Type B pancreatic cell (in vitro differentiated cells): ENCODE results near the gene ZSCAN5B. TPM values are rescaled to one million over a fixed set of nuclear protein-coding genes. Genes with fewer than 3 reads are reported as not detected.
"Not testable (repeated sequence)": the region's sequence is repeated elsewhere in the genome, so short reads cannot be mapped to it uniquely, and the experiment has no call there.

Experiments
- DNase-seq: peaks from one replicate; pipeline ENCODE4 v3.0.0; 2021; ENCODE audit warnings: mixed read lengths; ENCODE audit not compliant: unreplicated experiment; ENCODE audit errors: extremely low spot score
- H3K27ac Mint-ChIP-seq: 2 replicates; pipeline ENCODE4 v1.8.0; 2021; ENCODE audit warnings: mild to moderate bottlenecking, mixed read lengths
- H3K27me3 Mint-ChIP-seq: 2 replicates; pipeline ENCODE4 v1.8.0; 2021; ENCODE audit warnings: mixed read lengths
- H3K36me3 Mint-ChIP-seq: 2 replicates; pipeline ENCODE4 v1.8.0; 2021; ENCODE audit warnings: mixed read lengths
- H3K4me1 Mint-ChIP-seq: one replicate; pipeline ENCODE4 v1.8.0; 2021; ENCODE audit warnings: mixed read lengths; ENCODE audit not compliant: unreplicated experiment
- H3K4me3 Mint-ChIP-seq: 2 replicates; pipeline ENCODE4 v1.8.0; 2021; ENCODE audit warnings: mild to moderate bottlenecking, mixed read lengths
- H3K9me3 Mint-ChIP-seq: 2 replicates; pipeline ENCODE4 v1.8.0; 2021; ENCODE audit warnings: mixed read lengths
- CTCF ChIP-seq: fragments of 200-600 bp; sonication (generic); conservative IDR thresholded peaks from 2 replicates; pipeline ENCODE4 v1.5.0; 2021; ENCODE audit warnings: antibody characterized with exemption, mild to moderate bottlenecking
- long read RNA-seq: library from polyadenylated mRNA; unstranded; transcript quantifications from one replicate; pipeline ENCODE4 v2.0.0, GENCODE V29; 2020
- total RNA-seq: library from RNA; stranded (reverse); gene quantifications from 2 replicates; pipeline ENCODE4 v1.2.1, GENCODE V29; 2021; ENCODE audit warnings: low replicate concordance

ZSCAN5B gene, protein sequence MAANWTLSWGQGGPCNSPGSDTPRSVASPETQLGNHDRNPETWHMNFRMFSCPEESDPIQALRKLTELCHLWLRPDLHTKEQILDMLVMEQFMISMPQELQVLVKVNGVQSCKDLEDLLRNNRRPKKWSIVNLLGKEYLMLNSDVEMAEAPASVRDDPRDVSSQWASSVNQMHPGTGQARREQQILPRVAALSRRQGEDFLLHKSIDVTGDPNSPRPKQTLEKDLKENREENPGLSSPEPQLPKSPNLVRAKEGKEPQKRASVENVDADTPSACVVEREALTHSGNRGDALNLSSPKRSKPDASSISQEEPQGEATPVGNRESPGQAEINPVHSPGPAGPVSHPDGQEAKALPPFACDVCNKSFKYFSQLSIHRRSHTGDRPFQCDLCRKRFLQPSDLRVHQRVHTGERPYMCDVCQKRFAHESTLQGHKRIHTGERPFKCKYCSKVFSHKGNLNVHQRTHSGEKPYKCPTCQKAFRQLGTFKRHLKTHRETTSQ
- not detected in 2 replicates for total RNA-seq
- long read RNA-seq: 0 reads

GRCh38 chr19:56197646-56198045 lies at the start of gene ZSCAN5B:
Gene ZSCAN5B (minus strand): TSS chr19:56197783. CDS start chr19:56193052, 4,731 bp downstream.
- not testable (repeated sequence) for H3K4me1 Mint-ChIP-seq, H3K27ac Mint-ChIP-seq, H3K9me3 Mint-ChIP-seq, H3K4me3 Mint-ChIP-seq, H3K36me3 Mint-ChIP-seq, DNase-seq
- H3K27me3 Mint-ChIP-seq: peaks cover 12% of the 10 kb centered on the region

- H3K27me3 Mint-ChIP-seq, H3K36me3 Mint-ChIP-seq, DNase-seq, H3K4me1 Mint-ChIP-seq, H3K4me3 Mint-ChIP-seq, H3K9me3 Mint-ChIP-seq, H3K27ac Mint-ChIP-seq: not testable (repeated sequence)
These were observed 48.2 kb upstream of the ZSCAN5B start for GRCh38 chr19:56245764-56246163.

DNA sequence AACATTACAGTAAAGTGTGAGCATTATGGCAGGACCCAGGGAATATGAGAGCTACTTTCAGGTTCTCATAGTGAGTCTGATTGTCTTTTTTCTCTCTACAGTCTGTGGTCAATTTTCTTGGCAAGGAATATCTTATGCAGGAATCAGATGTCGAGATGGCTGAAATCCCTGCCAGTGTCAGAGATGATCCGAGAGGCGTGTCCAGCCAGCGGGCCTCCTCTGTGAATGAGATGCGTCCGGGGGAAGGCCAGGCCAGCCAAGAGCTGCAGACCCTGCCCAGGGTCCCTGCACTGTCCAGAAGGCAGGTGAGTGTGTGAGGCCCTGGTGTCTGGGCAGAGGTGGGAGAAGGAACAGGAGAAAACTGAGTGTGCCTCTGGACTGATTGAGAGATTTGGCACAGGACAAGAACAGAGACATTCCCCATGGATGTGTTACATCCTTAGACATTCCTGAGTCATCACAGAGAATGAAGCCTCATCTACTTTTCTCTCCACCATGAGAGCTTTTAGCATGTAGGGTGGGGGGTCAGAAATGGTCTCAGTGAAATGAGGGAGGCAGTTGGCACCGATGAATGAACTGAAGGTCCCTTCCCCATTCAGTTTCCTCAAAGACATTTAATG lies 47.6 kb upstream of the ZSCAN5B start:
- H3K9me3 Mint-ChIP-seq: no peaks in the 10 kb centered on the region
- H3K4me3 Mint-ChIP-seq: no peak overlapping the region
- H3K27me3 Mint-ChIP-seq: no peaks in the 10 kb centered on the region
- H3K4me1 Mint-ChIP-seq: no peaks in the 10 kb centered on the region
- DNase-seq: no peak
- TF ChIP-seq CTCF: no peak
- no peak overlapping the region for H3K27ac Mint-ChIP-seq
- H3K36me3 Mint-ChIP-seq: no peaks in the 10 kb centered on the region

GRCh38 chr19:56223481-56223880 lies 25.9 kb upstream of the ZSCAN5B start:
- TF ChIP-seq CTCF: no peak
- no peaks in the 10 kb centered on the region for H3K27me3 Mint-ChIP-seq
- H3K4me1 Mint-ChIP-seq: no peaks in the 10 kb centered on the region
- DNase-seq: no peak
- no peaks in the 10 kb centered on the region for H3K9me3 Mint-ChIP-seq
- H3K36me3 Mint-ChIP-seq: peaks cover 13% of the 10 kb centered on the region
- H3K4me3 Mint-ChIP-seq: no peak overlapping the region
- no peak overlapping the region for H3K27ac Mint-ChIP-seq

- no peaks in the 10 kb centered on the region for H3K4me1 Mint-ChIP-seq
- no peaks in the 10 kb centered on the region for H3K27me3 Mint-ChIP-seq
- DNase-seq: no peak
- TF ChIP-seq CTCF: no peak
- H3K36me3 Mint-ChIP-seq: peaks cover 13% of the 10 kb centered on the region
- H3K4me3 Mint-ChIP-seq: no peak overlapping the region
- H3K9me3 Mint-ChIP-seq: no peaks in the 10 kb centered on the region
- no peak overlapping the region for H3K27ac Mint-ChIP-seq
These were observed 25.3 kb upstream of the ZSCAN5B start for GRCh38 chr19:56222901-56223300.

DNA sequence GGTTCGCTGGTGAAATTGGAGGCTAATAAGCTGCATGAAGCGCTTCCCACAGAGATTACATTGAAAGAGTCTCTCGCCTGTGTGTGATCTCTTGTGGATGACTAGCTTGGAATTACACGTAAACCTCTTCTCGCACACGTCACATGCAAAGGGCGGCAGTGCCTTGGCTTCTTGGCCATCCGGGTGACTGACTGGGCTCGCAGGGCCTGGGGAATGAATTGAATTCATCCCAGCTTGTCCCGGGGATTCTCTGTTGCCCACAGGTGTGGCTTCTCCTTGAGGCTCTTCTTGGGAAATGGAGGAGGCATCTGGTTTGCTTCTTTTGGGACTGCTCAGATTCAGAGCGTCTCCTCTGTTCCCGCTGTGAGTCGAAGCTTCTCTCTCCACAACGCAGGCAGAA lies 24.3 kb upstream of the ZSCAN5B start:
- Mint-ChIP-seq H3K4me1 (no peaks in the 10 kb centered on the region), H3K36me3 (peaks cover 13% of the 10 kb centered on the region), H3K27me3 (no peaks in the 10 kb centered on the region), H3K9me3 (no peaks in the 10 kb centered on the region), H3K4me3 (no peak overlapping the region), H3K27ac (no peak overlapping the region)
- peak; percentile 19 for TF ChIP-seq CTCF
- DNase-seq: no peak
